PC-3 (cell line): ENCODE measurements around the gene ZNF646. TPM values are rescaled to one million over a fixed set of nuclear protein-coding genes. Genes with fewer than 3 reads are reported as not detected.

Experiments
- ATAC-seq: fragments of 200-7000 bp; cut with Tn5 transposase; 2 replicates; pipeline ENCODE4 v1.9.1; 2020; ENCODE audit warnings: mild to moderate bottlenecking, moderate library complexity
- BruUV-seq: library from RNA; stranded (reverse); fragments of 400-500 nt; replicated peaks from 2 replicates; lab custom pipeline; 2021; lab: Mats Ljungman, UMichigan
- CTCF ChIA-PET: fragments of 300-600 bp; sonication (Branson Sonifier 250); formaldehyde crosslinking; loops from one replicate; lab custom pipeline; 2022; ENCODE audit warnings: antibody characterized with exemption; lab: Charles Lee
- POLR2A ChIA-PET: fragments of 300-600 bp; sonication (Branson Sonifier 250); formaldehyde crosslinking; loops from one replicate; lab custom pipeline; 2022; ENCODE audit warnings: antibody characterized with exemption; ENCODE audit not compliant: unreplicated experiment; lab: Charles Lee
- DNase-seq: peaks from one replicate; pipeline ENCODE4 v3.0.0-alpha.2; 2015
- H2AFZ ChIP-seq: fragments of 300-600 bp; sonication (generic); 2 replicates; pipeline ENCODE4 v1.6.0; 2016; ENCODE audit warnings: antibody characterized with exemption, low read length
- H3F3A ChIP-seq: fragments of 300-600 bp; sonication (generic); one replicate; pipeline ENCODE4 v1.6.0; 2017; ENCODE audit warnings: antibody characterized with exemption, low read length, control low read depth, mild to moderate bottlenecking; ENCODE audit not compliant: unreplicated experiment
- H3K27ac ChIP-seq: fragments of 300-600 bp; sonication (generic); 2 replicates; pipeline ENCODE4 v1.5.1; 2016; ENCODE audit warnings: mild to moderate bottlenecking, low read length
- H3K27me3 ChIP-seq: fragments of 300-600 bp; sonication (generic); 2 replicates; pipeline ENCODE4 v1.6.1; 2016; ENCODE audit warnings: low read length, mixed read lengths
- H3K36me3 ChIP-seq: fragments of 300-600 bp; sonication (generic); 2 replicates; pipeline ENCODE4 v1.6.1; 2016; ENCODE audit warnings: low read depth, mixed run types, low read length, mixed read lengths
- H3K4me1 ChIP-seq: fragments of 300-600 bp; sonication (generic); 2 replicates; pipeline ENCODE4 v1.5.1; 2016; ENCODE audit warnings: low read length; ENCODE audit not compliant: insufficient read depth
- H3K4me2 ChIP-seq: fragments of 300-600 bp; sonication (generic); 2 replicates; pipeline ENCODE4 v1.6.0; 2016; ENCODE audit warnings: low read length
- H3K4me3 ChIP-seq: fragments of 300-600 bp; sonication (generic); 2 replicates; pipeline ENCODE4 v1.5.1; 2016; ENCODE audit warnings: mild to moderate bottlenecking, low read length, mixed read lengths
- H3K79me2 ChIP-seq: fragments of 300-600 bp; sonication (generic); 2 replicates; pipeline ENCODE4 v1.6.1; 2017; ENCODE audit warnings: low read length, mixed read lengths
- H3K9ac ChIP-seq: fragments of 300-600 bp; sonication (generic); 2 replicates; pipeline ENCODE4 v1.6.0; 2016; ENCODE audit warnings: mild to moderate bottlenecking, low read length
- H3K9me2 ChIP-seq: fragments of 300-600 bp; sonication (generic); replicated peaks from 2 replicates; pipeline ENCODE4 v1.6.1; 2016; ENCODE audit warnings: mixed run types, low read length, mixed read lengths
- H3K9me3 ChIP-seq: fragments of 300-600 bp; sonication (generic); 2 replicates; pipeline ENCODE4 v1.6.1; 2016; ENCODE audit warnings: low read length, mixed read lengths
- H4K20me1 ChIP-seq: fragments of 300-600 bp; sonication (generic); 2 replicates; pipeline ENCODE4 v1.6.1; 2016; ENCODE audit warnings: low read length, mixed read lengths
- EZH2 ChIP-seq: fragments of 300-600 bp; sonication (generic); IDR thresholded peaks from one replicate; pipeline ENCODE4 v1.6.1; 2017; ENCODE audit warnings: antibody characterized with exemption, mild to moderate bottlenecking, low read length; ENCODE audit not compliant: unreplicated experiment
- EZH2phosphoT487 ChIP-seq: fragments of 300-600 bp; sonication (generic); IDR thresholded peaks from 2 replicates; pipeline ENCODE4 v1.6.1; 2018; ENCODE audit warnings: mild to moderate bottlenecking, antibody characterized with exemption, low read length, borderline replicate concordance
- intact Hi-C: fragments of 100-400 bp; cut with micrococcal nuclease; formaldehyde crosslinking; loops from 2 replicates; pipeline ENCODE4 v1.9.0; 2023
- total RNA-seq: library from RNA; depleted of rRNA; stranded (reverse); fragments of >200 nt; gene quantifications from 2 replicates; pipeline ENCODE4 v1.2.3, GENCODE V29; 2014
- TF ChIP-seq, protein P1 (sequence below): fragments of 300-600 bp; sonication (generic); conservative IDR thresholded peaks from 2 replicates; pipeline ENCODE4 v1.5.1; 2017; ENCODE audit warnings: antibody characterized with exemption, low read depth, mild to moderate bottlenecking, low read length

Gene ZNF646
- total RNA-seq, 1 experiment from 2014 or later, result 8.5 TPM

- Histone ChIP-seq H3K4me2 (no peak overlapping the region), H3K36me3 (no peaks in the 10 kb centered on the region; the same call in 1 of the 2 replicates), H3K79me2 (no peaks in the 10 kb centered on the region), H3K9ac (no peak overlapping the region), H3F3A (no peaks in the 10 kb centered on the region), H3K4me3 (no peak overlapping the region), H3K9me3 (no peaks in the 10 kb centered on the region), H3K27ac (peak overlapping the region; percentile 72), H4K20me1 (no peaks in the 10 kb centered on the region), H3K9me2 (no peaks in the 10 kb centered on the region), H2AFZ (no peak overlapping the region), H3K4me1 (peaks cover 31% of the 10 kb centered on the region), H3K27me3 (no peaks in the 10 kb centered on the region)
- no peak for TF ChIP-seq EZH2
- no peak for TF ChIP-seq EZH2phosphoT487
- TF ChIP-seq, protein P1, sequence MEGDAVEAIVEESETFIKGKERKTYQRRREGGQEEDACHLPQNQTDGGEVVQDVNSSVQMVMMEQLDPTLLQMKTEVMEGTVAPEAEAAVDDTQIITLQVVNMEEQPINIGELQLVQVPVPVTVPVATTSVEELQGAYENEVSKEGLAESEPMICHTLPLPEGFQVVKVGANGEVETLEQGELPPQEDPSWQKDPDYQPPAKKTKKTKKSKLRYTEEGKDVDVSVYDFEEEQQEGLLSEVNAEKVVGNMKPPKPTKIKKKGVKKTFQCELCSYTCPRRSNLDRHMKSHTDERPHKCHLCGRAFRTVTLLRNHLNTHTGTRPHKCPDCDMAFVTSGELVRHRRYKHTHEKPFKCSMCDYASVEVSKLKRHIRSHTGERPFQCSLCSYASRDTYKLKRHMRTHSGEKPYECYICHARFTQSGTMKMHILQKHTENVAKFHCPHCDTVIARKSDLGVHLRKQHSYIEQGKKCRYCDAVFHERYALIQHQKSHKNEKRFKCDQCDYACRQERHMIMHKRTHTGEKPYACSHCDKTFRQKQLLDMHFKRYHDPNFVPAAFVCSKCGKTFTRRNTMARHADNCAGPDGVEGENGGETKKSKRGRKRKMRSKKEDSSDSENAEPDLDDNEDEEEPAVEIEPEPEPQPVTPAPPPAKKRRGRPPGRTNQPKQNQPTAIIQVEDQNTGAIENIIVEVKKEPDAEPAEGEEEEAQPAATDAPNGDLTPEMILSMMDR, result no peak
- ATAC-seq (no peak), DNase-seq (no peak)
- no TSS peak for BruUV-seq
- CTCF ChIA-PET, result no interaction called here
- POLR2A ChIA-PET, result no interaction called here
- intact Hi-C loops, result no loop called here
Observed at GRCh38 chr16:31129568-31130335, 55.5 kb downstream of the ZNF646 start.

DNA sequence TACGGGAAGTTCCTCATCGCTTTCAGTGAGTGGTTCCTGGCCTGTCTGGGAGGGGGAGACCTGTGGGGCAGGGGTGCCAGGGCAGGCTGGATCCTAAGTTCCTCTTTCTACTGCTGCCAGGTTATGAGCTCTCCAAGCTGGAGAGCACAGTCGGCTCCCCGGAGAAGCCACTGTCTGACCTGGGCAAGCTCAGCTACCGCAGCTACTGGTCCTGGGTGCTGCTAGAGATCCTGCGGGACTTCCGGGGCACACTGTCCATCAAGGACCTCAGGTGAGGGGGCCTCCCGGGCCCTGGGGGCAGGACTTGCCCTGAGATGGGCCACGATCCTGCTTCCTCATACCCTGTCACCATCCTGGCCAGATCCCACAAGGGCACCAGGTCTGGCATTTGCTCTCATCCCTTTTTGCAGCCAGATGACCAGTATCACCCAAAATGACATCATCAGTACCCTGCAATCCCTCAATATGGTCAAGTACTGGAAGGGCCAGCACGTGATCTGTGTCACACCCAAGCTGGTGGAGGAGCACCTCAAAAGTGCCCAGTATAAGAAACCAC, 56.2 kb downstream of the ZNF646 start:
- CTCF ChIA-PET, result no interaction called here
- H3K4me2 ChIP-seq, result no peak overlapping the region

GRCh38 chr16:31130899-31131298, 56.7 kb downstream of the ZNF646 start:
- H3K36me3 ChIP-seq, result no peaks in the 10 kb centered on the region; the same call in 1 of the 2 replicates
- POLR2A ChIA-PET, result no interaction called here
- no peaks in the 10 kb centered on the region for H3K79me2 ChIP-seq
- H3K9ac ChIP-seq, result no peak overlapping the region
- H3K27ac ChIP-seq, result peak overlapping the region; percentile 18; the same call in 1 of the 2 replicates
- no peaks in the 10 kb centered on the region for H3K9me3 ChIP-seq
- no peak overlapping the region for H3K4me3 ChIP-seq
- intact Hi-C loops, result no loop called here
- no TSS peak for BruUV-seq
- H3F3A ChIP-seq, result no peaks in the 10 kb centered on the region
- ATAC-seq (peak; percentile 32), DNase-seq (peak; percentile 67)
- no peak for TF ChIP-seq EZH2phosphoT487
- no peak for TF ChIP-seq EZH2
- TF ChIP-seq, protein P1, result no peak
- H4K20me1 ChIP-seq, result no peaks in the 10 kb centered on the region
- H3K4me1 ChIP-seq, result peaks cover 34% of the 10 kb centered on the region
- H2AFZ ChIP-seq, result no peak overlapping the region
- H3K27me3 ChIP-seq, result no peaks in the 10 kb centered on the region
- H3K9me2 ChIP-seq, result no peaks in the 10 kb centered on the region
- H3K4me2 ChIP-seq, result peak overlapping the region; percentile 19; the same call in 1 of the 2 replicates
- CTCF ChIA-PET, result no interaction called here

More for the DNA sequence above, 56.2 kb downstream of the ZNF646 start:
- ATAC-seq, result no peak
- Histone ChIP-seq H3K27me3 (no peaks in the 10 kb centered on the region), H3F3A (no peaks in the 10 kb centered on the region), H3K9me2 (no peaks in the 10 kb centered on the region), H2AFZ (no peak overlapping the region), H3K9ac (no peak overlapping the region), H3K4me1 (peaks cover 34% of the 10 kb centered on the region), H4K20me1 (no peaks in the 10 kb centered on the region), H3K36me3 (no peaks in the 10 kb centered on the region; the same call in 1 of the 2 replicates), H3K27ac (peak overlapping the region; percentile 18; the same call in 1 of the 2 replicates), H3K9me3 (no peaks in the 10 kb centered on the region), H3K79me2 (no peaks in the 10 kb centered on the region), H3K4me3 (no peak overlapping the region)
- BruUV-seq, result no TSS peak
- DNase-seq, result no peak
- POLR2A ChIA-PET, result no interaction called here
- intact Hi-C loops, result no loop called here
- TF ChIP-seq EZH2phosphoT487, result no peak
